ENCODE results near the gene NT5DC3. TPM values are rescaled to one million over a fixed set of nuclear protein-coding genes. Genes with fewer than 3 reads are reported as not detected.

The NT5DC3 gene
- total RNA-seq, 2 donors from 2014 or later, result 24.2 to 28.3 TPM

DNA sequence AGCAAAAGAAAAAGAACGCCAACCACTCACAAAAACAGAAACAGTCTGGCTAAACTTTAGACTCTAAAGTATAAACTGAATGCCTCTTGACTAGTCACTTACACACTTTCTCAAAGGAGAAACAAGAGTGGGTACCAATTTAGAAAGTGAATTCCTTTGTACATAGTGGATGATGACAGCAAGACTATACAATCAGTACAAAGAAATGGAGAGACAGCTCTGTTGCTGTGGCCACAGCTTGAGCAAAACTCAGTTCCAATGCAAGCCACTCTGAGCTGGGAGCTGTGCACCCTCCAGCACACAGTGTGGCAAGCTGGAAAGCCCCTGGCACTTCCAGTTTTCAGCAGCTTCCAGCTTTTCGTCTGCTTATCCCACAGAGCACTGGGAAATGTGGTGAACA lies 21.7 kb downstream of the NT5DC3 start:
- no peak overlapping the region for H3K27ac Mint-ChIP-seq
- DNase-seq, result no peak
- H3K36me3 Mint-ChIP-seq (ENCODE audit: low read depth), result peaks cover 27% of the 10 kb centered on the region
- H3K9me3 ChIP-seq (ENCODE audit: control insufficient read depth, low read length), result peaks cover 16% of the 10 kb centered on the region
- no peak overlapping the region for H3K4me3 Mint-ChIP-seq
- H3K4me1 ChIP-seq (ENCODE audit: control insufficient read depth, insufficient read depth, low read length), result peaks cover 2% of the 10 kb centered on the region
- peaks cover 7% of the 10 kb centered on the region for H3K9me3 Mint-ChIP-seq
- peaks cover 9% of the 10 kb centered on the region for H3K4me1 Mint-ChIP-seq
- H3K36me3 ChIP-seq (ENCODE audit: control insufficient read depth, insufficient read depth, low read length), result peaks cover 36% of the 10 kb centered on the region
- H3K27me3 Mint-ChIP-seq (ENCODE audit: insufficient read depth), result no peaks in the 10 kb centered on the region
- WGBS, 2 experiments (ENCODE audit: insufficient coverage in 1 of 2, insufficient read length in 1 of 2), result 86% methylated on average over 2 of the region's 2 CpGs; no CpG with 5 or more reads in 1 of the 2 experiments
- H3K27me3 ChIP-seq (ENCODE audit: control insufficient read depth, insufficient read depth, low read length, poor library complexity, severe bottlenecking), result no peaks in the 10 kb centered on the region
- TF ChIP-seq, protein P1, sequence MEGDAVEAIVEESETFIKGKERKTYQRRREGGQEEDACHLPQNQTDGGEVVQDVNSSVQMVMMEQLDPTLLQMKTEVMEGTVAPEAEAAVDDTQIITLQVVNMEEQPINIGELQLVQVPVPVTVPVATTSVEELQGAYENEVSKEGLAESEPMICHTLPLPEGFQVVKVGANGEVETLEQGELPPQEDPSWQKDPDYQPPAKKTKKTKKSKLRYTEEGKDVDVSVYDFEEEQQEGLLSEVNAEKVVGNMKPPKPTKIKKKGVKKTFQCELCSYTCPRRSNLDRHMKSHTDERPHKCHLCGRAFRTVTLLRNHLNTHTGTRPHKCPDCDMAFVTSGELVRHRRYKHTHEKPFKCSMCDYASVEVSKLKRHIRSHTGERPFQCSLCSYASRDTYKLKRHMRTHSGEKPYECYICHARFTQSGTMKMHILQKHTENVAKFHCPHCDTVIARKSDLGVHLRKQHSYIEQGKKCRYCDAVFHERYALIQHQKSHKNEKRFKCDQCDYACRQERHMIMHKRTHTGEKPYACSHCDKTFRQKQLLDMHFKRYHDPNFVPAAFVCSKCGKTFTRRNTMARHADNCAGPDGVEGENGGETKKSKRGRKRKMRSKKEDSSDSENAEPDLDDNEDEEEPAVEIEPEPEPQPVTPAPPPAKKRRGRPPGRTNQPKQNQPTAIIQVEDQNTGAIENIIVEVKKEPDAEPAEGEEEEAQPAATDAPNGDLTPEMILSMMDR (conservative IDR thresholded peaks at IDR 0.05), result no peak
- no peak overlapping the region for H3K27ac ChIP-seq (ENCODE audit: low read depth, low read length)
- no peak overlapping the region for H3K9ac ChIP-seq (ENCODE audit: extremely low read depth, low read length, poor library complexity, severe bottlenecking)
- no peak overlapping the region for H3K4me3 ChIP-seq (ENCODE audit: low read length)

DNA sequence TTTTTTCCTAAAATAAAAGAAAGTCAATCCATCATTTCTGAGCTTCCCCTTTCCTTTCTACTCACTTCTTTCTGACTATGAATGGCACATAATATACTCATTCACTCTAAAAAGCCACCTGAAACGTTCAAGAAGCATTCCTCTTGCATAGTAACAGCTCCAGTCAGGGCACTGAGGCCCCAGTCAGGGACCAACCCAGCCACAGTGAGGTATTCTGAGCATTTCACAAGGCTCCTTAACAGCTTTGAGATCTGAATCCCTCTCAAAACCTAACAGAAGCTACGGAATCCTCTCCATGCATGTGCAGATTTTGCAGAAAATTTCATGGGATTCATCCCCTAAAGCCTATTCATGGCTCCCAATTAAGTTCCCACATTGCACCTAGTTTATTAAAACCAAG lies 23.2 kb downstream of the NT5DC3 start:
- no peak overlapping the region for H3K9ac ChIP-seq (ENCODE audit: extremely low read depth, low read length, poor library complexity, severe bottlenecking)
- WGBS, 2 experiments (ENCODE audit: insufficient coverage in 1 of 2, insufficient read length in 1 of 2), result 13 to 76% methylated on average over 1 to 2 of the region's 2 CpGs
- Mint-ChIP-seq H3K27ac (no peak overlapping the region), H3K4me1 (peaks cover 5% of the 10 kb centered on the region), H3K27me3 (ENCODE audit: insufficient read depth) (no peaks in the 10 kb centered on the region), H3K36me3 (ENCODE audit: low read depth) (peaks cover 41% of the 10 kb centered on the region), H3K4me3 (no peak overlapping the region), H3K9me3 (peaks cover 7% of the 10 kb centered on the region)
- peaks cover 52% of the 10 kb centered on the region for H3K36me3 ChIP-seq (ENCODE audit: control insufficient read depth, insufficient read depth, low read length)
- no peaks in the 10 kb centered on the region for H3K27me3 ChIP-seq (ENCODE audit: control insufficient read depth, insufficient read depth, low read length, poor library complexity, severe bottlenecking)
- no peak overlapping the region for H3K27ac ChIP-seq (ENCODE audit: low read depth, low read length)
- TF ChIP-seq, protein P1 (conservative IDR thresholded peaks at IDR 0.05), result no peak
- no peak for DNase-seq
- no peaks in the 10 kb centered on the region for H3K4me1 ChIP-seq (ENCODE audit: control insufficient read depth, insufficient read depth, low read length)
- H3K4me3 ChIP-seq (ENCODE audit: low read length), result no peak overlapping the region
- H3K9me3 ChIP-seq (ENCODE audit: control insufficient read depth, low read length), result peaks cover 16% of the 10 kb centered on the region

DNA sequence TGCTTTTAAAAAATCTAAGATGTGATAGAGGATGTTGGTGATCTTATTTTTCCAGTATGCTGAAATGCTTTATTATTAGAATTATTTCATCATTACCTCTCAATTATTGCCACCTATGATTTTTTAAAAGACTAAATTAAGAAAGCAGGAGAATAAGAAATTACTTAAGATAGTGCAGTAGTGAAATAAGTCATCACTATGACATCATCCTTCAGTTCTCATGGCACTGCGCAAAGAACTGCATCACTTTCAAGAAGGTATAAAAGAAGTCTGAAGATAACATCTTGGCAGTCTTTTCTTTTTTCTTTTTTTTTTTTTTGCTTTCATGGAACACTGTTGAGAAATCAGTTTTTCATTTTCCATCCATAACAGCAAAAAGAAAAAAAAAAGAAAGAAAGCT lies 24.4 kb downstream of the NT5DC3 start:
- Mint-ChIP-seq H3K4me3 (no peak overlapping the region), H3K36me3 (ENCODE audit: low read depth) (peaks cover 41% of the 10 kb centered on the region), H3K27me3 (ENCODE audit: insufficient read depth) (no peaks in the 10 kb centered on the region), H3K27ac (no peak overlapping the region), H3K4me1 (peaks cover 5% of the 10 kb centered on the region), H3K9me3 (peaks cover 5% of the 10 kb centered on the region)
- no peaks in the 10 kb centered on the region for H3K4me1 ChIP-seq (ENCODE audit: control insufficient read depth, insufficient read depth, low read length)
- no peak overlapping the region for H3K4me3 ChIP-seq (ENCODE audit: low read length)
- TF ChIP-seq, protein P1 (conservative IDR thresholded peaks at IDR 0.05), result no peak
- no peak overlapping the region for H3K9ac ChIP-seq (ENCODE audit: extremely low read depth, low read length, poor library complexity, severe bottlenecking)
- H3K27ac ChIP-seq (ENCODE audit: low read depth, low read length), result no peak overlapping the region
- 89% methylated on average over 1 of the region's 1 CpG; no CpG with 5 or more reads in 1 of the 2 experiments for WGBS, 2 experiments (ENCODE audit: insufficient coverage in 1 of 2, insufficient read length in 1 of 2)
- no peaks in the 10 kb centered on the region for H3K27me3 ChIP-seq (ENCODE audit: control insufficient read depth, insufficient read depth, low read length, poor library complexity, severe bottlenecking)
- H3K9me3 ChIP-seq (ENCODE audit: control insufficient read depth, low read length), result peaks cover 11% of the 10 kb centered on the region
- H3K36me3 ChIP-seq (ENCODE audit: control insufficient read depth, insufficient read depth, low read length), result peaks cover 55% of the 10 kb centered on the region
- DNase-seq, result no peak

Data from endodermal cell (in vitro differentiated cells).